Mucosa of rectum (tissue), 2 donors: ENCODE results near the gene EFNB3.

Experiments
- H3K27ac ChIP-seq, 2 donors: one replicate each; pipeline ENCODE4 v1.7.0; 2013; ENCODE audit warnings: inconsistent platforms in 2 of 2, low read depth in 2 of 2, low read length in 2 of 2
- H3K27me3 ChIP-seq, 2 donors: one replicate each; pipeline ENCODE4 v1.7.0; 2013; ENCODE audit warnings: low read length in 2 of 2; ENCODE audit not compliant: control insufficient read depth in 2 of 2, insufficient read depth in 2 of 2
- H3K36me3 ChIP-seq, 2 donors: one replicate each; pipeline ENCODE4 v1.7.0; 2013; ENCODE audit warnings: low read length in 2 of 2; ENCODE audit not compliant: control insufficient read depth in 2 of 2, insufficient read depth in 2 of 2
- H3K4me1 ChIP-seq, 2 donors: one replicate each; pipeline ENCODE4 v1.7.0; 2013; ENCODE audit warnings: low read length in 2 of 2, mild to moderate bottlenecking in 1 of 2; ENCODE audit not compliant: control insufficient read depth in 2 of 2, insufficient read depth in 2 of 2
- H3K4me3 ChIP-seq, 2 donors: one replicate each; pipeline ENCODE4 v1.7.0; 2013; ENCODE audit warnings: low read length in 2 of 2
- H3K9ac ChIP-seq, 2 donors: one replicate each; pipeline ENCODE4 v1.7.0; 2013; ENCODE audit warnings: low read length in 2 of 2, low read depth in 1 of 2, mild to moderate bottlenecking in 1 of 2
- H3K9me3 ChIP-seq, 2 donors: one replicate each; pipeline ENCODE4 v1.7.0; 2013; ENCODE audit warnings: low read length in 2 of 2; ENCODE audit not compliant: control insufficient read depth in 2 of 2
- donor health status: healthy.
- donor health status: Normal muscosa, but diverticular disease.

EFNB3 gene

DNA sequence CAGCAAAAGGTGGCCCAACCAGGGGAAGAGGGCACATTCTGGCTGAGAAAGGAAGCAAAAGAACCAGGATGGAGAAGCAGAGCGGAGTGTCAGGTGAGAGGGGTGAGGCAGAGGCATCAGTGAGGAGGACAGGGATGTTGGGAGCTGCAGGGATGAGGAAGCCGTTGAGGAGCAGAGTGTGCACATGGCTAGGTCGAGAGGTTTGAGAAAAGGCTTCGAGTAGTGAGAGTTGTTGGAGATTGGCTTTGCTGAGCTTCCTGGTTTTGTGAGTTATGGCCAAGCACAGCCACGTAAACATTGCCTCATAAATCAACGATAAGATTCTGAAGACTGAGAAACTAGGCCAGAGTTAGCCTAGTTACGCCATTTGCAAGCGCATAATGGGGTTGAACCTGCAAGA lies 39.4 kb downstream of the EFNB3 start:
- H3K27ac ChIP-seq: no peak overlapping the region
- peaks cover 4 to 5% of the 10 kb centered on the region in 2 donors for H3K27me3 ChIP-seq
- H3K4me3 ChIP-seq: no peak overlapping the region
- H3K36me3 ChIP-seq: no peaks in the 10 kb centered on the region
- H3K4me1 ChIP-seq: no peaks in the 10 kb centered on the region
- H3K9me3 ChIP-seq: no peaks in the 10 kb centered on the region
- H3K9ac ChIP-seq: no peak overlapping the region

DNA sequence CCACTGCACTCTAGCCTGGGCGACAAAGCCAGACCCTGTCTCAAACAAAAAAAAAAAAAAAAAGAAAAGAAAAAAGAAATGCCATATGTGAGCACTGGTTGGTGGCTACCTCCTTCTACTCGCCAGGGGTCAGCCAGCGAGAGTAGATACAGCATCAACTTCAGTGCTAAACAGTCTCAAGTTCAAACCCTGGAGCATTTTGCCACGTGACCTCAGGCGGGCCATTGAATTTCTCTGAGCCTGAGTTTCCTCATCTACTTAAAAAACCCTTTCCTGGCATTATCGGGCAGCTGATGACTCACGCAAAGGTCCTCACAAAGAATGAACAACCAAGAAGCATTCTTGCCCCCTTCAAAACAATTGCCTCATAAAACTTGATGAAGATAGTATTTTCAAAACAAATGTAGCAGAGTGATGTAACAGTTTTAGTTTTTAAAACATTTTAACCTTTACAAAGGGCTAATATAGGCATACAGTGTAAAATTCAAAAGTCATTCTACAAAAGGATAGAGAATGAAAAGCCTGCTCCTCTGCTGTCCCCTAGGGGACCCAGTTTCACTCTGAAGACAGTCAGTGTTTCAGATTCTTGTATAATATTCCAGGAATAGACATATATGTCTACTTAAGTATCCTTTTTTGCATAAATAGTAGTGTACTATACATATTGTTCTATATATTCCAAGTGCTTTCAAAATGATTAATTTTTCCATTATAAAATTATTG lies 40.9 kb downstream of the EFNB3 start:
- Histone ChIP-seq H3K9me3 (no peaks in the 10 kb centered on the region), H3K4me3 (no peak overlapping the region), H3K27ac (no peak overlapping the region), H3K36me3 (no peaks in the 10 kb centered on the region), H3K9ac (no peak overlapping the region), H3K4me1 (no peaks in the 10 kb centered on the region), H3K27me3 (no peaks in the 10 kb centered on the region)

DNA sequence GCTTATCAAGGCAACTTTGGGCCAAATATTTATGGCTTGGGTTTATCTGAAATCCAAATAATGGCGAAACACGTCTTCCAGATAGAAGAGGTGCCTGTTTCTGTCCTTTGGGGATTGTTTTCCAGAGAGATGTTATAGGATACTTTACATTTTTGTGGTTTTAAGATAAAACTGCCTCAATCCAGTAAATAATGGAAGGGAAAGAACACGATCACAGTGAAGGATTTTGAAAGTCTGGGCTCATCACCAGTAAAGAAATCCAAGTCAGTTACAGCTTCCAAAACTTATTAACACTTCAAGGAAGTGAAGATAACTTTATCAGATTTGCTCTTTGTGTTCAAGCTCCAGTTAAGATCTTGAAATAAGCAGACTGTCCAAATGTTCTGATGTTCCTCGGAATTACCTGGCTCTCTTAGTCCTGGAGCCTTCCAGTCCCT lies 42.7 kb downstream of the EFNB3 start:
- H3K4me1 ChIP-seq: no peaks in the 10 kb centered on the region
- H3K4me3 ChIP-seq: no peak overlapping the region
- no peaks in the 10 kb centered on the region for H3K9me3 ChIP-seq
- H3K27ac ChIP-seq: no peak overlapping the region
- H3K27me3 ChIP-seq: no peaks in the 10 kb centered on the region
- no peaks in the 10 kb centered on the region for H3K36me3 ChIP-seq
- H3K9ac ChIP-seq: no peak overlapping the region

DNA sequence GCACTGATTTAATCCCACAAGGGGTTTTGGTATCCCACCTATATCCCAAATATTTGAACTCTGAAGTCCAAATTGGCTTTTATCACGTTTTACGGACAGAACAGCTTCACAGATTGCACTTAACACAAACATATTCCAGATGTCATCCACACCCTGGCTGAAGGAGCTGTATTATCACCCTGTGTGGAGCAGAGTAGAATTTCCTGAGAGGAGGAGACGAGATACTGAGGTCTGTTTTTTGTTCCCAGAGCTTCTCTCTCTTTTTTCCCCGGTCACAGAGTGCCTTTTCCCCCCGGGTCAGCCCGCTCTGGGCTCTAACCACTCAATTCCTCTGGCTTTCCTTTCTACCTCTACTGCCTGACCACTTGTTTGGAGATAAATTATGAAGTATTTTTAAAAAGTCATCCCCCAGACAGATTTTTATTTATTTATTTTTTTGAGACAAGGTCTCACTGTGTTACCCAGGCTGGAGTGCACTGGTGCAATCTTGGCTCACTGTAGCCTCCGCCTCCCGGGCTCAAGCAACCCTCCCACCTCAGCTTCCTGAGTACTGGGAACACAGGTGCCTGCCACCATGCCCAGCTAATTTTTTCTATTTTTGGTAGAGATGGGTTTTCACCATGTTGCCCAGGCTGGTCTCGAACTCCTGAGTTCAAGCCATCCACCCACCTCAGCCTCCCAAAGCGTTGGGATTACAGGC lies 43.2 kb downstream of the EFNB3 start:
- H3K36me3 ChIP-seq: no peaks in the 10 kb centered on the region
- no peaks in the 10 kb centered on the region for H3K9me3 ChIP-seq
- no peak overlapping the region for H3K4me3 ChIP-seq
- H3K27ac ChIP-seq: no peak overlapping the region
- H3K4me1 ChIP-seq: no peaks in the 10 kb centered on the region
- H3K27me3 ChIP-seq: no peaks in the 10 kb centered on the region
- H3K9ac ChIP-seq: no peak overlapping the region

GRCh38 chr17:7750321-7750821 lies 45.4 kb downstream of the EFNB3 start:
- no peak overlapping the region for H3K27ac ChIP-seq
- H3K9ac ChIP-seq: no peak overlapping the region
- no peaks in the 10 kb centered on the region for H3K36me3 ChIP-seq

DNA sequence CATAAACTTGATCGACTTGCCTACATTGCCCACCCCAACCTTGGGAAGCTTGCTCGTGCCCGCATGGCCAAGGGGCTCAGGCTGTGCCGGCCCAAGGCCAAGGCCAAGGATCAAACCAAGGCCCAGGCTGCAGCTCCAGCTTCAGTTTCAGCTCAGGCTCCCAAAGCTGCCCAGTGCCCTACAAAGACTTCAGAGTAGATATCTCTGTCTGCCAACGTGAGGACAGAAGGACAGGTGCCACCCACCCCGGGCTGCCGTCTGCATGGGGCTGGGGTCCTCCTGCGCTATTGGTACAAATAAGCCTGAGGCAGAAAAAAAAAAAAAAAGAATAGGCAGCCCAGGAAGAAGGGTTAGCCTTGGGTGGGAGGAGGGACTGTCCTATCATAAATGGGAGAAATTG lies 49.7 kb downstream of the EFNB3 start:
- Histone ChIP-seq H3K36me3 (no peaks in the 10 kb centered on the region), H3K27me3 (peaks cover 0 to 2% of the 10 kb centered on the region in 2 donors), H3K4me3 (no peak overlapping the region), H3K9me3 (no peaks in the 10 kb centered on the region), H3K27ac (no peak overlapping the region), H3K9ac (no peak overlapping the region), H3K4me1 (no peaks in the 10 kb centered on the region)

More at GRCh38 chr17:7750321-7750821, 45.4 kb downstream of the EFNB3 start:
- H3K4me3 ChIP-seq: no peak overlapping the region
- no peaks in the 10 kb centered on the region for H3K9me3 ChIP-seq
- peaks cover 0 to 2% of the 10 kb centered on the region in 2 donors for H3K27me3 ChIP-seq
- no peaks in the 10 kb centered on the region for H3K4me1 ChIP-seq

DNA sequence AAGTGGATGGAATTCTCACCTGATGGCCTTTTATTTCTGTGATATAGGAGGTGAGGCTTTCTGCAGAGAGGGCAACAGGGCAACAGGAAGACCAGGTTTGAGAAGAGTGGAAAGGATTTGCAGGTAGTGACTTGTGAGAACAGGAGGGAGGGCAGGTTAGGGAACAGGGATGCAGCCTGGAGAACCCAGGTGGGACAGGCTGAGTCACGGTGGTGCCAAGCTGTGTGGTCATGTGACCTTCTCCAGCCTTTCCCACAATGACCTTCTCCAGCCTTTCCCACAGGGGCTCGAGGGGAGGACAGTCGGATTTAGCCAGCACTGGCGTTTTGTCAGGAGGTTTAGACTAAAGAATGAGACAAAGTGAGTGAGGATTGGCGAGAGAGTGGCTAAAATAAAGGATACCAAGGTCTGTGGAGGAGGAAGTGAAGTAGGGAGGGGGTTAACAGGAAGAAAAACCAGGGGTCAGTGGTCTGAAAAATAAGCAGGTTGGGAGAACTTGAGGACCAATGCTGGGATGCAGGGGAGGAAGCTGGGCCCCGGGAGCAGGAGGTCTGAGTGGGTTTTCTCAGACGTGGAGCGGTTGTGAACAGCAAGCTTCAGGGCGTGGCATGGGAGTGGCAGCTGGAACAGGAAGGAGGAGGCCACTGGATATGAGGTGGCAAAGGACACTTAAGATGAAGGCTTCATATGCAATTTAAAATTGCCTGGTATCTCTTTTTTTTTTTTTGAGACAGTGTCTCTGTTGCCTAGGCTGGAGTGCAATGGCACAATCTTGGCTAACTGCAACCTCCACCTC lies 50.3 kb downstream of the EFNB3 start:
- Histone ChIP-seq H3K27me3 (peaks cover 0 to 2% of the 10 kb centered on the region in 2 donors), H3K4me1 (no peaks in the 10 kb centered on the region), H3K27ac (no peak overlapping the region), H3K9me3 (no peaks in the 10 kb centered on the region), H3K36me3 (no peaks in the 10 kb centered on the region), H3K9ac (no peak overlapping the region), H3K4me3 (no peak overlapping the region)

DNA sequence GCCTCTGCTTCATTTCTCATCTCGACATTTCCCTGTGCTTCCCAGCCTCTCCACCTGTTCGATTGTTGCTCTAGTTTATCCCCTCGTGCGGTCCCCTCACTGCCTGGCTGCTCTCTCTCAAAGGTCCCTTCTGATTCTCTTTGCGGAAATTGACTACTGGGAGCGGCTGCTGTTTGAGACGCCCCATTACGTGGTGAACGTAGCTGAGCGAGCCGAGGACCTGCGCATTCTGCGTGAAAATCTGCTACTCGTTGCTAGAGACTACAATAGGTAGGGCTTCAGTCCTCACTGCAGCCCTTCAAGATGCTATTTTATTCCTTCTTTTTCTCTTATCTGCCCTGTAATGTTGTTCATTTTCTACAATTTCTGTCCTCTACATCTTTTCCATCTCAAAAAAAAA lies 52.0 kb downstream of the EFNB3 start:
- Histone ChIP-seq H3K9ac (no peak overlapping the region), H3K27ac (no peak overlapping the region), H3K4me3 (no peak overlapping the region), H3K9me3 (no peaks in the 10 kb centered on the region), H3K4me1 (no peaks in the 10 kb centered on the region), H3K36me3 (no peaks in the 10 kb centered on the region), H3K27me3 (peaks cover 0 to 2% of the 10 kb centered on the region in 2 donors)
